ENCODE data around the gene DMAC2.

DNA sequence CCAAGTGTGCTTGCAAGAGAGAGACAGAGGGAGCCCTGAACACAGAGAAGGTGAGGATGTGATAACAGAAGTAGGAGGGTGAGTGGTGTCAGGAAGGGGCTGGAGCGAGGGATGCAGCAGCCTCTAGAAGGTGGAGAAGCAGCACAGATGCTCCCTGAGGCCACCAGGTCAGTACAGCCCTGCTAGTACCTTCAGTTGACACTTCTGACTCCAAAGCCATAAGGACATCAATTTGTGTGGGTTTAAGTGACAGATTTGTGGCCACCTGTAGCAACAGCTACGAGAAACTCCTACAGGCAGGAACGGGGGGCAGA lies 10.1 kb upstream of the DMAC2 start:
- TF ChIP-seq, protein P1, sequence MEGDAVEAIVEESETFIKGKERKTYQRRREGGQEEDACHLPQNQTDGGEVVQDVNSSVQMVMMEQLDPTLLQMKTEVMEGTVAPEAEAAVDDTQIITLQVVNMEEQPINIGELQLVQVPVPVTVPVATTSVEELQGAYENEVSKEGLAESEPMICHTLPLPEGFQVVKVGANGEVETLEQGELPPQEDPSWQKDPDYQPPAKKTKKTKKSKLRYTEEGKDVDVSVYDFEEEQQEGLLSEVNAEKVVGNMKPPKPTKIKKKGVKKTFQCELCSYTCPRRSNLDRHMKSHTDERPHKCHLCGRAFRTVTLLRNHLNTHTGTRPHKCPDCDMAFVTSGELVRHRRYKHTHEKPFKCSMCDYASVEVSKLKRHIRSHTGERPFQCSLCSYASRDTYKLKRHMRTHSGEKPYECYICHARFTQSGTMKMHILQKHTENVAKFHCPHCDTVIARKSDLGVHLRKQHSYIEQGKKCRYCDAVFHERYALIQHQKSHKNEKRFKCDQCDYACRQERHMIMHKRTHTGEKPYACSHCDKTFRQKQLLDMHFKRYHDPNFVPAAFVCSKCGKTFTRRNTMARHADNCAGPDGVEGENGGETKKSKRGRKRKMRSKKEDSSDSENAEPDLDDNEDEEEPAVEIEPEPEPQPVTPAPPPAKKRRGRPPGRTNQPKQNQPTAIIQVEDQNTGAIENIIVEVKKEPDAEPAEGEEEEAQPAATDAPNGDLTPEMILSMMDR (IDR thresholded peaks at IDR 0.05) = no peak
- no peak for TF ChIP-seq EP300 (IDR thresholded peaks at IDR 0.05)
- no peak for TF ChIP-seq POLR2A (IDR thresholded peaks at IDR 0.05)
- no peak for TF ChIP-seq POLR2AphosphoS5 (IDR thresholded peaks at IDR 0.05)
